NT2/D1 (cell line): ENCODE data around the gene BOLA2B.
"Not testable (repeated sequence)": the region's sequence is repeated elsewhere in the genome, so short reads cannot be mapped to it uniquely, and the experiment has no call there.

Experiments used
- SUZ12 ChIP-seq: IDR thresholded peaks from 2 replicates; pipeline ENCODE4 v1.6.1; 2011; ENCODE audit not compliant: insufficient read length, insufficient read depth; ENCODE audit errors: extremely low read depth
- ZNF274 ChIP-seq: IDR thresholded peaks from 2 replicates; pipeline ENCODE4 v1.6.1; 2011; ENCODE audit warnings: mild to moderate bottlenecking, low read depth, low read length

DNA sequence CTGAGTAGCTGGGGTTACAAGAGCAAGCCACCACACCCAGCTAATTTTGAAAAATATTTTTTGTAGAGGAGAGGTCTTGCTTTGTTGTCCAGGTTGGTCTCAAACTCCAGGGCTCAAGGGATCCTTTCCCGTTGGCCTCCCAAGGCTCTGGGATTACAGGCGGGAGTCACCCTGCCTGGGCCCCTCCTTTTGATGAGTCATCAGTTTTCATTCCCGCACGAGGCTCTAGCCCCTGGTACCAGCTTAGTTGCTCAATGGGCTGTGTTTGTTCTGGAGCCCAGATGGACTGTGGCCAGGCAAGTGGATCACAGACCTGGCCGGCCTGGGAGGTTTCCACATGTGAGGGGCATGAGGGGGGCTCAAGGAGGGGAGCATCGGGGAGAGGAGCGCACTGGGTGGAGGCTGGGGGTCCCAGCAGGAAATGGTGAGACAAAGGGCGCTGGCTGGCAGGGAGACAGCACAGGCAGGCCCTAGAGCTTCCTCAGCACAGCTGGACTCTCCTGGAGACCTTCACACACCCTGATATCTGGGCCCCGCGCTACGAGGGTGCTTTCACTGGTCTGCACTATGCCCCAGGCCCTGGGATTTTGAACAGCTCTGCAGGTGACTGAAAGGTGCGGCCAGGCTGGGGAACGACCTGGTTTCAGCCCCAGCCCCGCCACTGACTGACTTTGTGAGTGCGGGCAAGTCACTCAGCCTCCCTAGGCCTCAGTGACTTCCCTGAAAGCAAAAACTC lies 6.3 kb upstream of the BOLA2B start:
- TF ChIP-seq SUZ12, ZNF274: not testable (repeated sequence)
